Measurements from ENCODE around the gene STK24. TPM values are rescaled to one million over a fixed set of nuclear protein-coding genes. Genes with fewer than 3 reads are reported as not detected.

The STK24 gene
- total RNA-seq, 1 experiment from 2014 or later = 55.3 TPM

DNA sequence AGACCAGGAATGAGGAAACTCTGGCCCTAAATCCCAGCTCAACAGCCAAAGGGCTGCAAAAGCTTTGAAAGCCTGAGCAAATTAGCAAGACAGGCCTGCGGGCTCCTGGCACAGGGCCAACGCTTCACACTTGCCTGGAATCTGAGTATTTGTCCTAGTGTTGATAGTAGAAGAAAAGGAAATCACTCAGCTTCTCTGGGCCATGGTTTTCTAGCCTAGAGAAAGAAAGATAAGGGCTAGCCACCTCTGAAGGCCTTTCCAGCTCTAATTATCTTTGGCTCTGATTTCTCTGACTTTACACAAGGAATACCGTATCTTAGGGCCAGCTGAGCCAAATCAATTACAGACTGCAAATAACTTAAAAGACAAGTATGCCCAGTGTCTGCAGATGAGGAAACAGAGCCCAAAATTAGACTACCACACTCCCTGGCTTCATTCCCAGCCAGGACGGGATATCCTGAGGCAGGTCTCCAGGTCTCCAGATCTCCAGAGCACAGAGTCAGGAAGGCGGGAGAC, 69.6 kb downstream of the STK24 start:
- in situ Hi-C loops (cut with HindIII; ENCODE audit: low pct_unique_long_range_greater_than_20kb, low sequenced_read_pairs) = no loop called here
- no peak for DNase-seq (ENCODE audit: low read depth, low spot score)

DNA sequence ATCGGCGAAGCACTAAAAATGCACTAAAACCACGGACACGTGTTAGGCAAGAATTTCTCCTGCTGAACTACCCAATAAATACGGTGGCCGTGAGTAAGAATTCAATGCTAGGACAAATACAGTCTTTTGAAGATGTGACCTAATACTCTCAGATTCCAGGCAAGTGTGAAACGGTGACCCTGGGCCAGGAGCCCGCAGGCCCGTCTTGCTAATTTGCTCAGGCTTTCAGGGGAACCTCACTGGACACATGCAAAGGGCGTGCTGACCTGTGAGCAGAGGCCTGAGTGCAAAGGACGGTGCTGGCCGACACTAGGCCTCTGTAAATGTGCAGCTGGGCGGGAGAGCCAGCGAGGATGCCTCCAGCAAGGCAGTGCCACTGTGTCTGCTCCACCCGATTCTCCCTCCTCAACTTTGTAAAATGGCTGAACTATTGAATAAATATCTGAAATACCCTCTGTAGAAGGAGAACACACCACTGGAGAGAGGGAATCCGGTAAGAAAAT, 70.1 kb downstream of the STK24 start:
- no peak for DNase-seq (ENCODE audit: low read depth, low spot score)
- in situ Hi-C loops (cut with HindIII; ENCODE audit: low pct_unique_long_range_greater_than_20kb, low sequenced_read_pairs) = no loop called here

DNA sequence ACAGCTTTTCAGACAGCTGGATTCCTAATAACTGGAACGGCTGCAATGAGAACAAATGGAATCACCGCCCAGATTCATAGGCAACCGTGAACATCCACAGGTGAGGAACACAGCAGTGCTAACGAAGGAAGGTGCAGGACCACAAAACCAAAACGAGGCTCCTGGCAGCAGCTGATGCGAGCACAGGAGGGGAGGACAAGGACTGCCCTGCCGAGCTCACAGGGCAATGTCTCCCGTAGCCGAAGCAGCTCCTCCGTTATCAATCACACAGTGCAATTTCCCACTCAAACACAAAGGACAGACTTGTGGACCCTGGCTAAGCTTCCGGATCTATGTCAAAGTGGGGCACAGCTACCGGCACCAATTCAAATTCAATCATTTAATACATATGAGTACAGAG, 70.6 kb downstream of the STK24 start:
- in situ Hi-C loops (cut with HindIII; ENCODE audit: low pct_unique_long_range_greater_than_20kb, low sequenced_read_pairs) = no loop called here
- DNase-seq (ENCODE audit: low read depth, low spot score) = no peak

DNA sequence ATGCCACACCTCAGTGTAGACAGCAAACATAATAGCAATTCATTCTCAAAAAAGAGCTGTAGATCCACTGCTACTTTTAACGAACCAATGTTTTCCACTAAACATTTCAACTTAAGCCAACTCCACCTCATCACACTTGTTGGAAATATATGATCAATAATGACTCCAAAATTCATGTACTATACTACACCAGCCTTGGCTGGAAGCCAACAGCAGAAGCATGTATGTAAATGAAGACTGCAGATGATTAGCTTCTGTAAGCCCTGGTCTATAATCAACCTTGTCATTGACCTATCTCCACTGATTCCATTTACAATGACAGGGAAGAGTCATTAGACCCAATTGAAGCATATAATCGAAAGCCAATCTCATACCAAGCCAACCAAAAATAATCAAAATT, 71.7 kb downstream of the STK24 start:
- DNase-seq (ENCODE audit: low read depth, low spot score) = no peak
- in situ Hi-C loops (cut with HindIII; ENCODE audit: low pct_unique_long_range_greater_than_20kb, low sequenced_read_pairs) = no loop called here

DNA sequence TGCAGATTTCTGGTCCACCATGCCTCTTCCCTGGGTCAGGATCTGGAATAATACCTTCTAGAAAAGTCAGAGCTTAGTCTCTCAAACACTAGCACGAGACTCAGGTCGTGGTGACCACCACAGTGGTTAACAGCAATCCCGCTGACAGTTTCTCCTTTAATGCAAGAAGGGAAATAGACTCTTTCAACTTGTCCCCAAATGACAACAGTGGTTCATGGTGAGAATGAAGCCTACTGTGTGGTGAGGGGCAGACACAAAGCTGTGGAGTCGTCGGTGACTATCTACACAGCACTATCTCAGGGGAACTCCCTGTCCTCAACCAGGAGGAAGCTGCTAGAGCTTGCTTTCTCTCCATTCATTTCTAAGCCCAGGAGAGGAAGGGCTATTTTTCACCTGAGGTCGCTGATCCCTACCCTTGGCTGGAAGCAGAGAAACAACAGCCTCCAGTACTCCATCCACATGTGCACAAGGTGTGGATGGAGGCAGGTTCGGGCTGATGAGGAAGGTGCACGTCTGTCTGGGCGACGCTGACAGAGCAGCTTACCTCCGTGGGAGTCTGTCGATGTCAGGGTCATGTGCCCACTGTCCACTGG, 72.4 kb downstream of the STK24 start:
- in situ Hi-C loops (cut with HindIII; ENCODE audit: low pct_unique_long_range_greater_than_20kb, low sequenced_read_pairs) = no loop called here
- no peak for DNase-seq (ENCODE audit: low read depth, low spot score)

DNA sequence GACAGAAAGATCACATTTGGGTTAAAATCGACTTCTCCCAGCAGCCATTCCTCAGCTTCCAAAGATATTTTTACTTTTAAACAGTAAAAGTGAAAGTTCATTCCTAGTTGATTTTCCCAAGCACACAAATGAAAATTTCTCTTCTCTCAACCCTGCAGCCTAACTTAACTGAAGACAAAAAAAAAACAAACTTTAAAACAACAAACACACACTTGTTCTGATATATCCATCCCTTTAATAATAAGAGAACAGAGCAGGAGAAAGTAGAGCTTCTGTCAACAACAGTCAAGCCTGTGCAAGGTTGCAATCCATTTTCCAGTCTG, 72.9 kb downstream of the STK24 start:
- in situ Hi-C loops (cut with HindIII; ENCODE audit: low pct_unique_long_range_greater_than_20kb, low sequenced_read_pairs) = no loop called here
- no peak for DNase-seq (ENCODE audit: low read depth, low spot score)

DNA sequence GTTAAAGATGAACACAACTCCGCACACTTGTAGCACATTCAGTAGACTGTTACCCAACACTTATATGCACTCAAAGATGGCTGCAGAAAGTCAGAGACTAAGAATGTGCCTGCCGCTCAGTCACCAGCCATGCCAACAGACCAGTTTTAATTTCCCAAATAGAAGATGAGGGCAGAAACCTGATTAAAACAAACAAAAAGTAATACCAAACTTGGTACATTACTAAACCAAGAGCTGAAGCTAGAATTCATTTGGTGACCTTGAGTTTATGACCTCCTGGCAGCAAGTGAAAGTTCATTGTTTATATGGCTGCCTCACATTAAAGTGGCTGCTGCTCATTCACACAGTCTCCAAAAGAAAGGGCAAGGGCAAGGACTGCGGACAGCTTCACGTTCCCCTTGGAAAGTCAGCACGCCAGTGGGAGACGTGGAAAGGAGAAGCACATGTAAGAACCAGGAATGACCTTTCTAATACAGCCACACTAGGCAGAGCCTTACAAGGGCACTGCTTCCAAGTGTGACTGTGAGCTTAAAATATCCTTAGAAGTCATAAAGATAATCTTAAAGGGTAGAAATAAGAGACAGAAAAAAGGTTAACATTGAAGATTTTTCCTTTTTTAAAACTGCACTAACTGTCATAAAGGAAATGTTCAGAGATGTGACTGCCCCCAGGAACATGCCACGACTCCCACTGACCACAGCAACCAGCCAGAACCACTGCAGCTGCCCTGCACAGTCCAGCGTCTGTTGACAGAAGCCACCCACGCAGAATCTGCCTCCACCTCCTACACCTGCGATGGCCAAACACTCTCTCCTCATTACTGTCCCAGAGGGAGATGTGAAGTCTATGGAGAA, 73.5 kb downstream of the STK24 start:
- no peak for DNase-seq (ENCODE audit: low read depth, low spot score)

DNA sequence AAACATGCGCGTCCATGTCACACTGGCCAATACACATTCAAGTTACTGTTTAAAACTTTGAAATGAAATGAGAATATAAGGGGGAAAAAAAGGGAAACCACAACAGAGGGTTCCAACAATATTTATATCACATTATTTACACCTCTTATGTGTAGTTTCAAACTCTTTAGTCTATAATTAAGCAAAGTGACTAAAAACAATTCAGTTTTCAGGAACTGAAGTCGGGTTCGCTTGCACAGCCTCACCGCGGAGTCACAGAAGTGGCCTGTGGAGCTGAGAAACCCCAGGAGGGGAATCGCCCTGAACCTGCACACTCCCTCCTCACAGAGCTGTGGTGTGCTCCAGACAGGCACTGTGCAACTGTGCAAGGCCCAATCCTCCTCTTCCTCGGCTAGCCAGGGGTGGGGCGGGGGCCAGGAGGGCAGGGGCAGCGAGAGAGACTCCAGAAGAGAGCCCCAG, 75.9 kb downstream of the STK24 start:
- no peak for DNase-seq (ENCODE audit: low read depth, low spot score)
- in situ Hi-C loops (cut with HindIII; ENCODE audit: low pct_unique_long_range_greater_than_20kb, low sequenced_read_pairs) = no loop called here

More for the DNA sequence above, 73.5 kb downstream of the STK24 start:
- in situ Hi-C loops (cut with HindIII; ENCODE audit: low pct_unique_long_range_greater_than_20kb, low sequenced_read_pairs) = no loop called here

DNA sequence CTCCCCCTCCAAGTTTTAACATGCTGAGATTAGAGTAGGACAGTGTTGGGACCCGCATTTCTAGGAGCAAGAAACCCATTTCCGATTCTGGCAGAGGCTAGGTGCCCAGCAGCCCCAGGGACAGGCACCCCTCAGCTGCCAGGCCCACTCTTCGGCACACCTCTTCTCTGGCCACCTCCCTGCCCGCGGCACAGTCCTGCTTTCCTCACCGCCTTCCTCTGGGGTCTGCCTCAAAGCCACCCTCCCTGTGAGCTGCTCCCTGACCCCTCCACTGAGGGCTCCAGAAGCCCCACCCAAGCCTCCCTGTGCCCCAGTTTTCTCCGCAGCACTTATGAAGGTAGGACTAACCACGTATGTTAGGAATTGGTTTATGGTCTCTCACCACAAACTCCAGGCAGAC, 79.9 kb downstream of the STK24 start:
- in situ Hi-C loops (cut with HindIII; ENCODE audit: low pct_unique_long_range_greater_than_20kb, low sequenced_read_pairs) = no loop called here
- DNase-seq (ENCODE audit: low read depth, low spot score) = no peak

DNA sequence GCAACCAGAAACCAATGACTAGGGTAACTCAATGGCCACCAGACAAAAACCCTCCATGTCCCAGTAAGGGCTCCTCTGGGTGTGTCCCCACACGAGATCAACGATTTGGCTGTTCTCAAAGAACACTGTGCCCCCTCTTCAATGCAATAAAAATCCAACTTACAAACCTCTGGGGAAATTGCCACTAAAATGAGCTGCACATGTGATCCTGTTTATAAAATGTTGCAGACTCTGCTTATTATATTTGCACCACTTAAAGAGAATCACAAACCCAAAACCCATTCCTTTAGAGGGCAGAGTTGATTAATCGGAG, 80.5 kb downstream of the STK24 start:
- no peak for DNase-seq (ENCODE audit: low read depth, low spot score)
- in situ Hi-C loops (cut with HindIII; ENCODE audit: low pct_unique_long_range_greater_than_20kb, low sequenced_read_pairs) = no loop called here

DNA sequence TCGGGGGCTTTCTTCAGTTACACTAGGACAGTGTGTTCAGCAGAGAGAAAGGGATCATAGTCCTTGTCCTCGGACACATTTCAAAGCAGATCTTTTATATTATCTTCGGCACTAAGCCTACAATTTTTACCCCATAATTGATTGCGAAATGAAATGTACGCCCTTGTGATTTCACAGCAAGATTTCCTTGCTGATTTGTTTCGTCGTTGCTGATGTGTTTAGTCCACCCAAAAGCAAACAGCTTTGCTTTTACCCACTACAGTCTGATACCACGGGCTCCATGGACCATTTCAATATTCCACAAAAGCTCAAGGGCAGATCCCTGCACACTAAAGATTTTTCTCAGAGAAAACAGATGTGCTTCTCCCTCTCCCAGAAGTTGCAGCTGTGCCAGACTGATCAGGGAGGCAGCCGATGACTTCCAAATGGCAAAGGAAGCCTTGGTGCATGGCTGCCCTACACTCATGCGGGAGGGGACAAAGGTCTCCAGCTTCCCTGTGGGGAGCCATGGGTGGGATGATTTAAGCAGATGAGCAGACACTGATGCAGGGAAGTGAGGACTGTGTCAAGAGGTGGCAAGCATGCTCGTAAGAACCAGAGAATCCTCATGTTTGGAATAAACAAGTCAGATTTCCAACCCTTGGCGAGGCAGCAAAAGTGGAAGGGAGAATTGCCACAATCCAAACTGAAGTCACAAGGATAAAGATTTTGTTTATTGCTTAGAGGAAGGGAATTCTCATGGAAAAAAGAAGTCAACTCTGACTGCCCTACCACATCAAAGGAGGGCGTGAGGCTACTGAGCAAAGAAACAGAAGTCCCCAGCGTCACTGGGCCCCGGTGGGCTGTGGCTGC, 81.1 kb downstream of the STK24 start:
- no peak for DNase-seq (ENCODE audit: low read depth, low spot score)
- in situ Hi-C loops (cut with HindIII; ENCODE audit: low pct_unique_long_range_greater_than_20kb, low sequenced_read_pairs) = no loop called here

DNA sequence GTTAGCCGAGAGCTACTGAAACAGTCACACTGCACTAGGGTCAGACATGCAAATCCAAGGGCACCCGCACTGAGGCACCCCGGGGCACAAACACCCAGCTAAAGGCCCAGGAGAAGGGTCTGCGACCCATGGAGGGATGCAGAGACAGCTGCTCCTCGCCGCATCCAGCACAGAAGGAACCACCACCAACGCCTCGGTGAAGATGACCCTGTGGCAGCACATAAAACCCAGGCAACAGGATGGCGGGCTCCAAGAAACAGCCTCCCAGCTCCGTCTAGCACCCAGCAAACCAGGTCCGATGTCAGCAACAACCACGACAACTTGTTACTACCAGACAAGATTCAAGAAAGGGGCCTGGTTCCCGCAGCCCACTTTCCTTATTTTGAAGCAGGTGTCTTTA, 82.1 kb downstream of the STK24 start:
- DNase-seq (ENCODE audit: low read depth, low spot score) = no peak
- in situ Hi-C loops (cut with HindIII; ENCODE audit: low pct_unique_long_range_greater_than_20kb, low sequenced_read_pairs) = no loop called here

DNA sequence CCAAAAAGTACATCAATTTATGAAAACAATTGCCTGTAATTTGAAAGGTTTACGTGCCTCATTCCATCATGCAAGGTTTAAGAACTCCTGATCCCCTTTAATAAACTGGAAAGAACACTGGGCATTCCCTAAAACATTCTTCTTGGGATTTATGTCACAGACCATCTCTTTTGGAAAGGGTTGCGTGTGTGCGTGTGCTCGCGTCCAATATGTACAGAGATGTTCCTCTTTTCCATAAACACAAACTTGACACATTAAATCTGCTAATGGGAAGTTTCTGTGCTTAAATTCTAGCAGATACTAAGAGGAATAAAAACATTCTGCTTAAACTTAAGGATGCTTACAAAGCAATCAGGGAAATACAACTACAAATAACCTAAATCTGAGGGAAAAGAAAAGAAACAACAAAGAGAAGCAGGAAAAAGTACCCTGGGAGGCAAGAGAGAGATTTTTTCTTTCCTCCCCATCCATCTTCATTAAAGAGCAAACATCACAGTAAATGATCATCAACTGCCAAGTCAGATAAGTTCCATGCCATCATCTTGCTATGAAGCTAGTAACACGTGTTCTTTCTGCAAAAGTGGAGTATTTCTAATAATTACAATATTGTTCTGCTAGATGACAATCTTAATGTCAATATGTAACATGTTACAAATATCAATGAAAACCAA, 83.7 kb downstream of the STK24 start:
- in situ Hi-C loops (cut with HindIII; ENCODE audit: low pct_unique_long_range_greater_than_20kb, low sequenced_read_pairs) = no loop called here
- DNase-seq (ENCODE audit: low read depth, low spot score) = no peak

DNA sequence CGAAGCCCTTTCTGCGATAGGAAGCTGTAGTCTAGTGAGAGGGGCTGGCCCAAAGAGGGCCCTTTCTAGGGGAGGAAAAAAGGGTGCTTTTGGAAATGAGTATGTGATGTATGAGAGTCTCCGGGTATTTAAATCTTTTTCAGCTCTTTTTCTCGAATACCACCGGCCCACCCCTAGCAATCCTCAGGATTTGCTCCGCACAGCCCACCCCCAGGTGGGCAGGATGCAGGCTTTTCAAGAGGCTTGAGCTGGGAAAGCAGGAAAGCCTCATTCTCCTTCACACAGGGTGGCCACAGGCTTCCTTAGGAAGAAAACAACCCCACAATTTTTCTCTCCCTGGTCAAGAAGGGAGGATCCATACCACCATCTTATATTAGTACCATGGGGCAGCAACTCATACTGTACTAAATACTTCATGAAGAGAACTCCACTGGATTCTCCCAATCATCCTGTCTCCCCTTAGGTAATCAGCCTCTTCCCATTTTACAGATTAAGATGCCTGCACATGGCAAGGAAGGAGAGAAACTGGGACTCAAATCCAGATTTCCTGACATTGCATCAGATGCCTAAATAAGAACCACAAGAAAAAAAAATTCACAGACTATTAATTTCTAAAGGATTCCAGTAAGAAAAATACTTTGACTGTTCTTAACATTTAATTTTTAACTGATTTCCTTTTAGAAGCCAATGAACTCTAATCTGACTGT, 84.4 kb downstream of the STK24 start:
- in situ Hi-C loops (cut with HindIII; ENCODE audit: low pct_unique_long_range_greater_than_20kb, low sequenced_read_pairs) = no loop called here
- no peak for DNase-seq (ENCODE audit: low read depth, low spot score)

DNA sequence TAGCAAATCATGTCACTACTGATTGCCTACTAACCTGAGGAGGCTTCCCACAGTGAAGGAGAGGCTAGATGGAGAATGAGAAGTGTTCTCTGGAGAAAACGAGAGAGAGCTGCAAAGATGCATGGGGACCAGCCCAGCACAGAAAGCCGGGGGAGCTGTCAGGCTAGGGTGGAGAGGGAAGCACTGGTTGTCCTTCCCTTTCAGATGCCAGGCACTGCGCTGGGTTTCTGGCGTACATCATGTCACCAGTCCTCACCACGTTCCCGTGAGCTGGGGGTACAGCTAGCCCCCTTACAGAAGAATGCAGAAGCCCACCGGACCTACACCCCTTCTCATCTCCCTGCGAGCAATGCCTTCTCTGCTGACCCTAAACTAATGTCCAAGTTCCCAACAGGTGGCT, 86.0 kb downstream of the STK24 start:
- in situ Hi-C loops (cut with HindIII; ENCODE audit: low pct_unique_long_range_greater_than_20kb, low sequenced_read_pairs) = no loop called here
- DNase-seq (ENCODE audit: low read depth, low spot score) = no peak

DNA sequence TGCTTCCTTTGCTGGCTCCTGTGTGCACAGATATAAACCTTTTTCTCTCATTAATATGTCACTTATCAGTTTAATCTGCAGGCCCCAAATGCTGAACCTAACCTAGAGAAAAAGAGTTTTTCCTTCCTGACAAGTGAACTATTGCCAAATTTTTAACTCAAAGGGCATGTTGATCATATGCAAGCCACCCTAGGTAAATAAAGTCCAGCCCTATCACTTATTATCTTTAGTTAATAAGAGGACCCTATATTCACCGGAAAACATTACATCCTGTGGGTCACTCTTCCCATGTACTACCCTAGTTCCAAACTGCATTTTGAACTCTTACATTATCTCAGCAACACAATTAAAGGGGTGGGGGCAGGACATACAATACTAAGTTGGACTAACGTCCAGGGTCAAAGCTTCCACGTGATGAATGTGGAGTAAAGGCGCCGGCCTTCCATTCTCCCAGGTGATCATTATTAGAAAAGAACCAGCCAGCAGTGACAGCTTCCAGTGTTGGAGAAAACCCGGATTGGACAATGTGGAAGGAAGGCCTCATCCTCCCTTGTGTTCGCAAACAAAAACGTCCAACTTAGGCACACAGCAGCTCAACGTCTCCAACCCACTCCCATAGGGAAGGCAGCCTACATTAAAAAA, 86.6 kb downstream of the STK24 start:
- in situ Hi-C loops (cut with HindIII; ENCODE audit: low pct_unique_long_range_greater_than_20kb, low sequenced_read_pairs) = no loop called here
- DNase-seq (ENCODE audit: low read depth, low spot score) = no peak

All from SK-MEL-5 (cell line).